A673 (cell line): Measurements from ENCODE around the gene MRPS2. TPM values are rescaled to one million over a fixed set of nuclear protein-coding genes. Genes with fewer than 3 reads are reported as not detected.

Experiments
- BruUV-seq: library from RNA; stranded (reverse); fragments of 400-500 nt; replicated peaks from 2 replicates; lab custom pipeline; 2021; lab: Mats Ljungman, UMichigan
- CTCF ChIA-PET: fragments of 300-600 bp; sonication (Branson Sonifier 250); formaldehyde crosslinking; loops from one replicate; lab custom pipeline; 2022; ENCODE audit warnings: antibody characterized with exemption; lab: Charles Lee
- POLR2A ChIA-PET: fragments of 300-600 bp; sonication (Branson Sonifier 250); formaldehyde crosslinking; loops from one replicate; lab custom pipeline; 2022; ENCODE audit warnings: antibody characterized with exemption; ENCODE audit not compliant: low non-redundant PET; lab: Charles Lee
- DNase-seq: peaks from one replicate; pipeline ENCODE4 v3.0.0-alpha.2; 2015; ENCODE audit warnings: low spot score
- H3K27ac ChIP-seq: fragments of 200-600 bp; sonication (generic); 2 replicates; pipeline ENCODE4 v1.5.1; 2016; ENCODE audit warnings: mixed run types, low read depth, mild to moderate bottlenecking, mixed read lengths, antibody characterized with exemption, low read length; ENCODE audit not compliant: poor library complexity, severe bottlenecking
- H3K27me3 ChIP-seq: fragments of 200-600 bp; sonication (generic); replicated peaks from 2 replicates; pipeline ENCODE4 v1.6.1; 2017; ENCODE audit warnings: mixed run types, low read depth, mild to moderate bottlenecking, mixed read lengths, antibody characterized with exemption, low read length; ENCODE audit not compliant: insufficient read depth, poor library complexity
- H3K36me3 ChIP-seq: fragments of 200-600 bp; sonication (generic); 2 replicates; pipeline ENCODE4 v1.6.1; 2016; ENCODE audit warnings: mixed run types, mild to moderate bottlenecking, mixed read lengths, antibody characterized with exemption, low read length; ENCODE audit not compliant: insufficient read depth, poor library complexity, severe bottlenecking
- H3K4me1 ChIP-seq: fragments of 200-600 bp; sonication (generic); 2 replicates; pipeline ENCODE4 v1.6.1; 2017; ENCODE audit warnings: mixed run types, mild to moderate bottlenecking, mixed read lengths, antibody characterized with exemption, low read length; ENCODE audit not compliant: insufficient read depth, poor library complexity, severe bottlenecking
- H3K4me3 ChIP-seq: fragments of 200-600 bp; sonication (generic); 2 replicates; pipeline ENCODE4 v1.5.1; 2016; ENCODE audit warnings: low read depth, mixed run types, mild to moderate bottlenecking, mixed read lengths, low read length; ENCODE audit not compliant: poor library complexity, severe bottlenecking
- H3K9me3 ChIP-seq: fragments of 200-600 bp; sonication (generic); 2 replicates; pipeline ENCODE4 v1.6.1; 2016; ENCODE audit warnings: mixed run types, low read depth, mild to moderate bottlenecking, mixed read lengths, antibody characterized with exemption, low read length; ENCODE audit not compliant: poor library complexity, severe bottlenecking
- CTCF ChIP-seq: fragments of 300-800, 200-600 bp; sonication (generic); conservative IDR thresholded peaks from 2 replicates; pipeline ENCODE4 v1.5.1; 2017; ENCODE audit warnings: low read depth, mild to moderate bottlenecking, antibody characterized with exemption, low read length, moderate library complexity, mixed read lengths
- EZH2 ChIP-seq: fragments of 200-600 bp; sonication (generic); IDR thresholded peaks from 2 replicates; pipeline ENCODE4 v1.6.1; 2017; ENCODE audit warnings: borderline replicate concordance, low read depth, mild to moderate bottlenecking, mixed read lengths, antibody characterized with exemption, low read length; ENCODE audit not compliant: poor library complexity, severe bottlenecking
- intact Hi-C: fragments of 100-400 bp; cut with micrococcal nuclease; formaldehyde crosslinking; loops from one replicate; pipeline ENCODE4 v1.10.0; 2022; ENCODE audit not compliant: unreplicated experiment
- total RNA-seq: library from RNA; stranded (reverse); gene quantifications from 2 replicates; pipeline ENCODE4 v1.2.3, GENCODE V29; 2021

MRPS2 gene
- total RNA-seq, 1 experiment from 2014 or later = 88.8 TPM

DNA sequence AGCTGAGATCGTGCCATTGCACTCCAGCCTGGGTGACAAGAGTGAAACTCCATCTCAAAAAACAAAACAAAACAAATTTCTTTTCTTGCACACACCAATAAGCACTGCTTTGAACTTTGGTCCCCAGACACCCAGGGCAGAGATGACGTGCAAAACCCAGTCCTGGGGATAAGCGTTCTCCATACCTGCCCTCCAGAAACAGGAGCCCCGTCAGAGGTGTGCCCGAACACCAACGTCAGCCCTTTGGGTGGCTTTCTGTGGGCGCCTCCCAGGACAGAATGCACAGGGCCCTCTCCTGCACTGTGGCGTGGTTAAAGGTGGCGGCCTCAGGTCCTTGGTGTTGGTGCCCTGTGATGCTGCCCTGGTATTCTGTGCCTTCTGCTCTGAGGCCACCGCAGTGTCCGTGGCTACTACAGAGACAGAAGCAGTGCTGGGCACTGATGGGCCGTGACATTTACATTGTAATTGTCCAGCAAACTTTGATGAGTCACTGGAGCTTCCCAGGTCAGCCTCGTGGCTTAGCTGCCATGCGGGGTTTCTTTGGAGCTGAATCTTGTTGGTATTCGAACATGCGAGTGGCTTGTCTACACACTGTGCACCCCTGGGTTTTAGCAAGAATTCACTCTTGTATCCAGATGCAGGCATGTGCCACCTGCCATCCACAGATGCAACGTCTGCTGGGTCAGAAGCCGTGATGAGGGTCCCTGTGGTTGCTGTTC lies 11.1 kb upstream of the MRPS2 start:
- H3K9me3 ChIP-seq = no peaks in the 10 kb centered on the region
- no peaks in the 10 kb centered on the region for H3K27me3 ChIP-seq
- no peak for DNase-seq
- H3K36me3 ChIP-seq = no peaks in the 10 kb centered on the region
- H3K4me3 ChIP-seq = no peak overlapping the region
- BruUV-seq = no TSS peak
- intact Hi-C loops = no loop called here
- CTCF ChIA-PET = no interaction called here
- H3K27ac ChIP-seq = no peak overlapping the region
- POLR2A ChIA-PET = no interaction called here
- TF ChIP-seq CTCF (no peak), EZH2 (no peak)
- H3K4me1 ChIP-seq = no peaks in the 10 kb centered on the region

- intact Hi-C loops = no loop called here
- ChIA-PET CTCF (no interaction called here), POLR2A (no interaction called here)
- no peaks in the 10 kb centered on the region for H3K27me3 ChIP-seq
- no peaks in the 10 kb centered on the region for H3K4me1 ChIP-seq
- H3K9me3 ChIP-seq = no peaks in the 10 kb centered on the region
- no peak overlapping the region for H3K27ac ChIP-seq
- BruUV-seq = no TSS peak
- no peaks in the 10 kb centered on the region for H3K36me3 ChIP-seq
- TF ChIP-seq CTCF (no peak), EZH2 (no peak)
- DNase-seq = no peak
- H3K4me3 ChIP-seq = no peak overlapping the region
Measured at GRCh38 chr9:135490166-135490870, 10.2 kb upstream of the MRPS2 start.

DNA sequence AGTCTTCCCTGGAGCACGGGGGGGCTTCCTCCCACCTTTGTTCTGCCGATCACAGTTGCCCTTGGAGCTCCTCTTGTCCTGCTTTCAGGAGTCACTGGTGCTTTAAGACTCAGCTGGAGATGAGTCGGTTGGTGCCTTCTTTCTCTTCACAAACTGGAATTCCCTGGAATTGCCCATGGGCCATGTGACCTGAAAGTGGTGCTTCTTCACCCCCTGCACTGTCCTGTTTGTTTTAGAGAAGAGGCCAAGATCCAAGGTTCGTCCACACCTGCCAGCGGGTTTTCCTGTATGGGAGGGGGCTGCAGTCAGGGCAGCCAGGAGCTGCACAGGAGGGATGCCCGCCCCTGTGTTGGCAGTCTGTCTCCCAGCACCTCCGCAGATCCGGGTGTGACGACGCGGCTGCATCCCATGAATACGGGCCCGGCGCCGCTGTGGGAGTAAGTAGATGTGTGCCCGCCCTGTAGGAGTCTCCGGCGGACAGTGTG lies 9.5 kb upstream of the MRPS2 start:
- intact Hi-C loops = no loop called here
- Histone ChIP-seq H3K27ac (no peak overlapping the region), H3K4me1 (no peaks in the 10 kb centered on the region), H3K36me3 (no peaks in the 10 kb centered on the region), H3K4me3 (no peak overlapping the region), H3K9me3 (no peaks in the 10 kb centered on the region), H3K27me3 (no peaks in the 10 kb centered on the region)
- ChIA-PET POLR2A (no interaction called here), CTCF (no interaction called here)
- TF ChIP-seq CTCF (no peak), EZH2 (no peak)
- no peak for DNase-seq
- no TSS peak for BruUV-seq
